ENCODE results near the gene PIK3R5.

Gene PIK3R5

DNA sequence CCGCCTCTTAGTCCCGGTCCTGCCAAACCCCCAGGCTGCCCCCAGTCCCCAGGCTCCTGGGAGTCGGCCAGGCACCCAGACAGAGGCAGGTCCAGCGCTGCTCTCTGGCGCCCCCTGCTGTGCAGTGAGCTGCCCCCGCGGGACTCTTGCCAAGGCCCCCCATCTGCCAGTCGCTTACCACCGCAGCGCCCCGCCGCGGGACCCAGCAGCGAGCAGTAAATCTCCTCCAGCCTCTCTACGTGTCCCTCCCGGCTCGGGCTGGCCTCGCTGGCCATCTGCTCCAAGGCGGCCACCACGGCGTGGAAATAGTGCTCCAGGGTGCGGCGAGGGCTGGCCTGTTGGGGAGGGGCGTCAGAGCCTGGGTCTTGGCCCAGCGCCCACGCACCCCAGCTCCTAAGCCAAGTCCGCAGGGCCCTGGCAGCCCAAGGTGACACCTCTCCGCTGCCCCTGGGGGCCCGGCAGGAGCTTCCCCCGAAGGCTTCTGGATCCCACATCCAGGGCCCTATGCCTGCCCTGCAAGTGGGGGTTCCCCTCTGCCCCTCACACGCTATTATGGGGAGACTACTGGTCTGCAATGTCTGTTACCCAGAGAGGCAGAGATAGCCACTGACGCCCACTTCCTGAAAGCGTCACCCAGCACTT is 132.7 kb downstream of the PIK3R5 start:
- DNase-seq (ENCODE audit: low spot score), result no peak

- no peak for DNase-seq (ENCODE audit: low spot score)
Observed at GRCh38 chr17:8831234-8831849, 134.2 kb downstream of the PIK3R5 start.

GRCh38 chr17:8830141-8830540 is 135.4 kb downstream of the PIK3R5 start:
- DNase-seq (ENCODE audit: low spot score), result no peak

DNA sequence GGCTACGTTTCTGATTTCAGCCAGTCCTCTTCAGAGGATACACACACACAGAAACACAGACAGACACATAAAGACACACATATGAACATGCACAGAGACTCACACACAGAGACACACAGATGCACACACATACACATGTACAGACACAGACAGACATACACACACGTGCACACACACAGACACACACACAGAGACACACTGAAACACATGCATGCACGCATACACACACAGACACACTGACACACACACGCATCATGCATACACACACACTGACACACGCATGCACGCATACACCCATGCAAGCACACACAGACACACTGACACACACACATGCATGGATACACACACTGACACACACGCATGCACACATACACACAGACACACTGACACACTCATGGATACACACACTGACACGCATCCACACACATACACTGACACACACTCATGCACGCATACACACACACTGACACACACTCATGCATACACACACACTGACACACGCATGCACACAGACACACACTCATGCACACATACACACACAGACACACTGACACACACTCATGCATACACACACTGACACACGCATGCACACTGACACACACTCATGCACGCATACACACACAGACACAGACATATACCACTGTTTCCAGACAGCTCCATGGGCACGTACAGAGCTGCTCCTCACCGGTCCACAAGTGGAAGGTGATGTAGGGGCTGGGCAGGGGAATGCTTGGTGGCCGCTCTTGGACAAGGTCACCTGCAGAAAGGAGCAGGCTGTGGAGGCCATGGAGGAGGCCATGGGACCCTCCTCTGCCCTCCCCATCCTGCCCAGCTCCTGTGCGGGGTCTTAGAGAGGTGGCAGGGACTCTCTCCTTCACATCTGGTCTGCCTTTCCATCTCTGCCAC is 136.2 kb downstream of the PIK3R5 start:
- no peak for DNase-seq (ENCODE audit: low spot score)
